Stromal cell of bone marrow (primary cell): Measurements from ENCODE around the gene C2orf76.
"Not testable (repeated sequence)": the region's sequence is repeated elsewhere in the genome, so short reads cannot be mapped to it uniquely, and the experiment has no call there.

Source experiments
- DNase-seq: peaks from one replicate; pipeline ENCODE4 v3.0.0-alpha.2; 2012; ENCODE audit warnings: low read depth

C2orf76 gene

GRCh38 chr2:119377294-119377992, 10.8 kb upstream of the C2orf76 start:
- DNase-seq, result no peak

GRCh38 chr2:119376810-119377209, 10.2 kb upstream of the C2orf76 start:
- DNase-seq, result no peak

GRCh38 chr2:119376406-119376805, 9.8 kb upstream of the C2orf76 start:
- not testable (repeated sequence) for DNase-seq

- not testable (repeated sequence) for DNase-seq
These were observed 7.5 kb upstream of the C2orf76 start for GRCh38 chr2:119373907-119374745.

- no peak for DNase-seq
These were observed 6.3 kb upstream of the C2orf76 start for GRCh38 chr2:119372778-119373568.

- no peak for DNase-seq
These were observed 4.5 kb upstream of the C2orf76 start for GRCh38 chr2:119371111-119371510.

GRCh38 chr2:119369845-119370244, 3.2 kb upstream of the C2orf76 start:
- DNase-seq, result no peak

GRCh38 chr2:119367472-119368099, 952 bp upstream of the C2orf76 start:
- no peak for DNase-seq

- DNase-seq, result no peak
These were observed 429 bp downstream of the C2orf76 start for GRCh38 chr2:119366161-119366648.

GRCh38 chr2:119365436-119365835, 1.2 kb downstream of the C2orf76 start:
- DNase-seq, result no peak

GRCh38 chr2:119364798-119365197, 1.8 kb downstream of the C2orf76 start:
- no peak for DNase-seq

- DNase-seq, result no peak
These were observed 6.1 kb downstream of the C2orf76 start for GRCh38 chr2:119360423-119360966.

- DNase-seq, result no peak
These were observed 6.9 kb downstream of the C2orf76 start for GRCh38 chr2:119359774-119360173.

- DNase-seq, result no peak
These were observed 11.8 kb downstream of the C2orf76 start for GRCh38 chr2:119354860-119355259.

GRCh38 chr2:119352357-119352756, 14.3 kb downstream of the C2orf76 start:
- DNase-seq, result no peak

GRCh38 chr2:119350311-119350998, 16.2 kb downstream of the C2orf76 start:
- DNase-seq, result no peak

- no peak for DNase-seq
These were observed 17.3 kb downstream of the C2orf76 start for GRCh38 chr2:119349289-119349688.

- no peak for DNase-seq
These were observed 24.9 kb downstream of the C2orf76 start for GRCh38 chr2:119341684-119342083.

GRCh38 chr2:119339562-119339923, 27.1 kb downstream of the C2orf76 start:
- no peak for DNase-seq

- DNase-seq, result no peak
These were observed 27.6 kb downstream of the C2orf76 start for GRCh38 chr2:119338826-119339561.
